ENCODE data around the gene SLC26A1.

The SLC26A1 gene

DNA sequence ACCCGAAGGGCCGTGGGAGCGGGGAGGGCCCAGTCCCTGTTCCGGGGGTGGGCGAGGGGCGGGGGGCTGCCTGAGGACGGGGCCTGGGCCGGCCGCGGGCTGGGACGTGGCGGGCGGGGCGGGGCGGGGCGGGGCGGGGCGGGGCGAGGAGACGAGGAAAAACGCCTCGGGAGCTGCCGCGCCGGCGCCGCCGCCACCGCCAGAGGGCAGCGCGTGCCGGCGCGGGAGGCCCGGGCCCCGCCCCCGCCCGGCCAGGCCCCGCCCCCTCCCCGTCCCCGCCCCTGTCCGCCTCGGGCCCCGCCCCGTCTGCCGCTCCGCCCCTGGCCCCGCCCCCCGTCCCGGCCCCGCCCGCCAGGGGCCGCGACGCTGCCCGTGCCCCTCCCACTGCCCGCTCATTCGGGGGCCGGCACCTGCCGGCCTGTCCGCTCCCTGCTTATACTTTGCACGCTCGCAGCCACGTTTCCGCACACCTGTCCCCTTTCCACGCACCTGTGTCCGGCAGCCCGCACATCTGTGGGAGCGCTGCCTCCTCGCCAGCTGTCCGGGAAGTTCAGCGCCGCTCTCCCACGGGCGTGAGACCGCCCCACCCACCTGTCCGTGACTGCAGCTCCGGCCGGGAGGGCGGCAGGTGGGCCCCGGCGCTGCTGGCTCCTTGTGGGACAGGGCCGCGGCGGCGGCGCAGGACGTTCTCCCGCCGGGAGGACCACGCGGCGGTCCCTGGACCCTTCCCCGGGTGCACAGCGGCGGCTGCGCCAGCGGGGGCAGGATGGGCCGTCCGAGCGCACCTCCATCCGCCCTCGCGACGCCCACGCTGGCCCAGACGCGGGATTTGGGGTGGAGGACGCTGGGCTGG lies 16.6 kb upstream of the SLC26A1 start:
- peak; percentile 71 for DNase-seq (ENCODE audit: low read depth)
- H3K4me3 ChIP-seq (ENCODE audit: low read depth, low read length), result peak overlapping the region; percentile 72
- TF ChIP-seq, protein P1, sequence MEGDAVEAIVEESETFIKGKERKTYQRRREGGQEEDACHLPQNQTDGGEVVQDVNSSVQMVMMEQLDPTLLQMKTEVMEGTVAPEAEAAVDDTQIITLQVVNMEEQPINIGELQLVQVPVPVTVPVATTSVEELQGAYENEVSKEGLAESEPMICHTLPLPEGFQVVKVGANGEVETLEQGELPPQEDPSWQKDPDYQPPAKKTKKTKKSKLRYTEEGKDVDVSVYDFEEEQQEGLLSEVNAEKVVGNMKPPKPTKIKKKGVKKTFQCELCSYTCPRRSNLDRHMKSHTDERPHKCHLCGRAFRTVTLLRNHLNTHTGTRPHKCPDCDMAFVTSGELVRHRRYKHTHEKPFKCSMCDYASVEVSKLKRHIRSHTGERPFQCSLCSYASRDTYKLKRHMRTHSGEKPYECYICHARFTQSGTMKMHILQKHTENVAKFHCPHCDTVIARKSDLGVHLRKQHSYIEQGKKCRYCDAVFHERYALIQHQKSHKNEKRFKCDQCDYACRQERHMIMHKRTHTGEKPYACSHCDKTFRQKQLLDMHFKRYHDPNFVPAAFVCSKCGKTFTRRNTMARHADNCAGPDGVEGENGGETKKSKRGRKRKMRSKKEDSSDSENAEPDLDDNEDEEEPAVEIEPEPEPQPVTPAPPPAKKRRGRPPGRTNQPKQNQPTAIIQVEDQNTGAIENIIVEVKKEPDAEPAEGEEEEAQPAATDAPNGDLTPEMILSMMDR (IDR thresholded peaks at IDR 0.05; ENCODE audit: insufficient read depth, low read depth, low read length, missing control alignments), result peak; percentile 22

DNA sequence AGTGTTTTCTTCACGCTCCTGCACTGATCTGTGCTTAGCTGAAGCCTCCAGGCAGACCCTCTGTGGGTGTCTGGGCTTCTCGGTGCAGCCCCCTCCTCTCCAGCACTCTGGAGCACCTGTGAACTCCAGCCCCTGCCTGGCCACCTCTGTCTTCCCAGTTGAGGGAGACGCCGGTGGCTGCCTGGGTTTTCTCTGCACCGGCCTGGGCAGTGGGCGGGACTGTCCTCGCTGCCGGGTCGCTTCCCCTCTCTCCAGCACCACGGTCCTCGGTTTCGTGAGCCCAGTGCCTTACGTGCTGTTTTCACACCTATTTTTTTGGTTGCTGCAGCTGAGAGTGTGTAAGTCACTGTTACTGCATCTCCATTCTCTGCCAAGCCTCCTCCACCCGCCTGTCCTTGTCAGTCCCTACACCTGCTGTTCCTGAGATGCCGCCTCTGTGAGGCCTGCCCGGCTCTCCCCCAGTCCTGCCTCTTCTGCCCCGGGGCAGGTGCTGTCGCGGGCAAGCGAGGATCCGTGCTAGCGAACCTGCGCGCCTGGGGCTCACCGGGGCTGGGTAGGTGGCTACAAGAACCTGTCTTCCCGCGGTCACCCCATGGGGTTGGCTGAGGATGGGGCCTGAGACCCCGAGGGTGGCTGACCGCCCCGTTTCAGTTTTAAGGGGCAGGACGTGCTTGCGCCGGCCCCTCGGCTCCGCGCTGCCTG lies 15.8 kb upstream of the SLC26A1 start:
- H3K4me3 ChIP-seq (ENCODE audit: low read depth, low read length), result peak overlapping the region; percentile 72
- DNase-seq (ENCODE audit: low read depth), result peak; percentile 34
- TF ChIP-seq, protein P1 (IDR thresholded peaks at IDR 0.05; ENCODE audit: insufficient read depth, low read depth, low read length, missing control alignments), result no peak

DNA sequence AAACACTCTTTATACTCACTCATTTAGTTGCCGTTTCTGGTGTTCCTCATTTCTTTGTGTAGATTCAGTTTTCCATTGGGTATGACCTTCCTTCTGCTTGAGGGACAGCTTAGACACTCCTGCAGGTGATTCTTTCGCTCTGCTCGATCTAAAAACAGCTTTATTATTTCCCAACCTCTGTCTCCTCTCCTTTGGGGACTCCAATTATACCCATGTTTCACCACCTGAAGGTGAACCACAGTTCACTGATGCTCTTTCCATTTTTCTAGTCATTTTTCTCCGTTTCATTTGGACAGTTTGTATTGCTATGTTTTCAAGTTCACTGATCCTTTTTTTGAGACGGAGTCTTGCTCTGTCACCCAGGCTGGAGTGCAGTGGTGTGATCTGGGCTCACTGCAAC lies 13.7 kb upstream of the SLC26A1 start:
- DNase-seq (ENCODE audit: low read depth), result no peak
- no peak overlapping the region for H3K4me3 ChIP-seq (ENCODE audit: low read depth, low read length)
- TF ChIP-seq, protein P1 (IDR thresholded peaks at IDR 0.05; ENCODE audit: insufficient read depth, low read depth, low read length, missing control alignments), result no peak

DNA sequence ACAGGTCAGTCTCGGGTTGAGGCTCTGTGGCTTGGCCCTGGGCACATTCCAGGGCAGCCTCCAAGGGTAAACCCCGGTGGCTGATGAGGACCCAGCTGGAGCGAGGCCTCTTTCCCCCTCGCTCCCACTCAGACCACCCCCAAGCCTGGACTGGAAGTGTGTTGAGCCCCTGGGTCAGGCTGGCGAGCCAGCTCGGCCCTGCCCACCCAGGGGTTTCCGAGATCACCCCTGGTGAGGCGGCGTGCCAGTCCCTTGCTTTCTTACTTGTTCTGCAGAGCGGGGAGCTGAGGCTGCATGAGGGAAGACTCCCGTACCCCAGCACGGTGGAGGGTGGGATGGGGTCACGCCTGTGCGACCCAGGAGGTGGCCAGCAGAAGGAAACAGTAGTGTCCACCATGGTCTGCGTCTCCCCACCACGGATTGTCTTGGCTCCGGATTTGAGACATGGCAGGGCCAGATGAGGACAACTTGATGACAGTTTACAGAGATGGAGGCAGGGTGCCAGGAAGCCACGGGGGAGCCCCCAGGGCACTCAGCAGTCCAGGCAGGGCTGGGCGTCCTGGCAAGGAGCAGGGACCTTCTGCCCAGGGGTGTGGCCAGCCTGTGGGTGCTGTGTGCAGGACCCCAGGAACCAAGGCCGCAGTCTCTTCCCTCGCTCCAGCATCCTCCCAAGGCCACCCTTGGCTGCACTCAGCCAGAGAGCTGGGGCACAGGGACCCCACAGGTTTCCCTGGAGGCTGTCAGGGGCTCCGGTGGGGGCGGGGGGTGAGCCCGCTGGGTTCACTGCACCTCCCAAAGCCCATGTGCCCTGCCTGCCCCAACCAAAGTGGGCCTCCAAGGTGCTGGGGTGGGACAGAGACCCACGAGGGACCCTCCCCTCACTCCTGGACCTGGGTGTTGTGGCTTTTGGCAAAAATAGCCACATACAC lies 11.6 kb upstream of the SLC26A1 start:
- H3K4me3 ChIP-seq (ENCODE audit: low read depth, low read length), result no peak overlapping the region
- TF ChIP-seq, protein P1 (IDR thresholded peaks at IDR 0.05; ENCODE audit: insufficient read depth, low read depth, low read length, missing control alignments), result no peak
- no peak for DNase-seq (ENCODE audit: low read depth)

DNA sequence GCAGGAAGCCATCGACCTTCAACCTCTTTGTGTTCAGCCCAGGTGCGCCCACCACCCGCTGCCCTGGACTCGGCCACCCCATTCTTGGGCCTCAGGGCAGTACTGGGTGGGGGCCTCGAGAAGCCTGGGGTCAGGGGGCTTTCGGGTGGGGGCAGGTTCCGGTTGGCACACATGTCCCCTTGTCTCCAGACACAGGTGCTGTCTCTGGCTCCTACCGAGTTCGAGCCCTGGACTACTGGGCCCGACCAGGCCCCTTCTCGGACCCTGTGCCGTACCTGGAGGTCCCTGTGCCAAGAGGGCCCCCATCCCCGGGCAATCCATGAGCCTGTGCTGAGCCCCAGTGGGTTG lies 10.8 kb upstream of the SLC26A1 start:
- TF ChIP-seq, protein P1 (IDR thresholded peaks at IDR 0.05; ENCODE audit: insufficient read depth, low read depth, low read length, missing control alignments), result no peak
- DNase-seq (ENCODE audit: low read depth), result no peak
- H3K4me3 ChIP-seq (ENCODE audit: low read depth, low read length), result no peak overlapping the region

DNA sequence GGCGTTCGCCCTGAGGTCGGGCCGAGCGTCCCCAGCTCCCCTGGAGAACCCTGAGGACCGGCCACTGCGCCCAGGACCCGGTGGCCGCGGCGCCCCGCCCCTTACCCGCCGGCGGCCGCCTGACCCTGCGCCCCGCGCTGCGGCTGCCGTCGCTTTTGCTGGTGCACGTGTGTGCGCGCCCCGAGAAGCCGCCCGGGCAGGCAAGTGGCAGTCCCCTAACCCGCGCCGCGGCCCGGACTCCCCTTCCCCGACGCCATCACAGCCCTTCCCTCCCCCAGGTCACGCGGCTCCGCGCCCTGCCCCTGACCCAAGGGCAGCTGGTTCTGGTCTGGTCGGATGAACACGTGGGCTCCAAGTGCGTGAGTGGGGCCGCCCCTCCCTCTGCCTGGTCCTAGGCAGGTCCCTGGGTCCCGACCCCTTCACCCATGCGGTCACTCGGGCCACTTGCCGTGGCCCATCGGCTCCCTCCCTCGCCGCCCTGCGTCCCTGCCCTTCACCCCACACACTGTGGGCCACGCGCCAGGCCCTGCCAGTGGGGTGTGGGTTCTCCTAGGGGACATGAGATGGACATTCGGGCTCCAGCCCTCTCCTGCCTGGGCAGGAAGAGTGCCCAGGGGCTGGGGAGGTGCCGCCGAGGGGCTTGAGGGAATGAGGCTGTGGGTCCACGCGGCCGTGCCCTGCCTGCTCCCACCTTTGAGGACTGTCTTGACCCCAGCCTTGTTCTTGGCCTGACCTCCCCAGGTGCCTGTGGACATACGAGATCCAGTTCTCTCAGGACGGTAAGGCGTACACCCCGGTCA lies 10.3 kb upstream of the SLC26A1 start:
- no peak overlapping the region for H3K4me3 ChIP-seq (ENCODE audit: low read depth, low read length)
- DNase-seq (ENCODE audit: low read depth), result no peak
- TF ChIP-seq, protein P1 (IDR thresholded peaks at IDR 0.05; ENCODE audit: insufficient read depth, low read depth, low read length, missing control alignments), result no peak
